KMS-11 (cell line): ENCODE results near the gene LMAN1L.

Experiments
- H2AFZ ChIP-seq: fragments of 200-600 bp; sonication (generic); 2 replicates; pipeline ENCODE4 v1.6.1; 2016; ENCODE audit warnings: antibody characterized with exemption, mixed run types, low read depth
- H3K27ac ChIP-seq: fragments of 200-600 bp; sonication (generic); 2 replicates; pipeline ENCODE4 v1.6.1; 2016; ENCODE audit warnings: mild to moderate bottlenecking, mixed run types
- H3K27me3 ChIP-seq: fragments of 200-600 bp; sonication (generic); 2 replicates; pipeline ENCODE4 v1.6.1; 2017; ENCODE audit warnings: mild to moderate bottlenecking, low read depth, mixed run types, moderate library complexity; ENCODE audit not compliant: insufficient read depth
- H3K36me3 ChIP-seq: fragments of 200-600 bp; sonication (generic); 2 replicates; pipeline ENCODE4 v1.6.1; 2017; ENCODE audit warnings: mild to moderate bottlenecking, mixed run types; ENCODE audit not compliant: insufficient read depth
- H3K4me1 ChIP-seq: fragments of 200-600 bp; sonication (generic); 2 replicates; pipeline ENCODE4 v1.6.1; 2016; ENCODE audit warnings: mild to moderate bottlenecking, low read depth, mixed run types; ENCODE audit not compliant: poor library complexity, severe bottlenecking
- H3K4me2 ChIP-seq: fragments of 200-600 bp; sonication (generic); 2 replicates; pipeline ENCODE4 v1.7.0; 2016; ENCODE audit warnings: mild to moderate bottlenecking, mixed run types
- H3K4me3 ChIP-seq: fragments of 200-600 bp; sonication (generic); IDR thresholded peaks from 2 replicates; pipeline ENCODE4 v1.6.1; 2017; ENCODE audit warnings: low read depth, low read length, mixed read lengths; ENCODE audit not compliant: insufficient read depth
- H3K79me2 ChIP-seq: fragments of 200-600 bp; sonication (generic); 2 replicates; pipeline ENCODE4 v1.6.1; 2016; ENCODE audit warnings: low read depth, mixed run types; ENCODE audit not compliant: insufficient read depth
- H3K9ac ChIP-seq: fragments of 200-600 bp; sonication (generic); 2 replicates; pipeline ENCODE4 v1.6.1; 2016; ENCODE audit warnings: mild to moderate bottlenecking, mixed run types
- H4K20me1 ChIP-seq: fragments of 200-600 bp; sonication (generic); 2 replicates; pipeline ENCODE4 v1.6.1; 2016; ENCODE audit warnings: mild to moderate bottlenecking, mixed run types; ENCODE audit not compliant: insufficient read depth
- TF ChIP-seq, protein P1 (sequence below): fragments of 200-600 bp; sonication (generic); conservative IDR thresholded peaks from 2 replicates; pipeline ENCODE4 v1.6.1; 2017; ENCODE audit warnings: low read depth, mild to moderate bottlenecking, antibody characterized with exemption, low read length, moderate library complexity, mixed read lengths

LMAN1L gene

DNA sequence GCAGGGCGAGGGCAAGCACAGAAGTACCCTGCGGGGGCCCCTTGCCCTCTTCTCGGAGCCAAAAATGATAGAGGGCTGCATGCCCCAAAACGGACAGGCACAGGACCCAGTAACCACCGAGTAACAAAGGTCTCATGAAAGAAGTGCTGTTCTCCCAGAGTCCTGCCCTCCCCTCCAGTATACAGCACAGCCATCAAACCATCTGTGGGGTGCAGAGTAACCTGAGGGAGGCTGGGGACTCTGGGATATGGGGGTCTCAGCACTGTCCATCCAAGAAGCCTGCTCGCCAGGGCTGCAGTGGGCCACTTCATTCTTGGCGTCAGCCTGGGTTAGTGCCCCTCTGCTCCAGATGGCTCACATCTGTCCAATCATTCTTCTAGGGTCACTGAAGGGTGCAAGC lies 24.2 kb downstream of the LMAN1L start:
- no peak overlapping the region for H3K9ac ChIP-seq
- no peaks in the 10 kb centered on the region for H3K4me1 ChIP-seq
- H3K36me3 ChIP-seq, result no peaks in the 10 kb centered on the region
- no peaks in the 10 kb centered on the region for H4K20me1 ChIP-seq
- H3K4me3 ChIP-seq, result no peak overlapping the region
- TF ChIP-seq, protein P1, sequence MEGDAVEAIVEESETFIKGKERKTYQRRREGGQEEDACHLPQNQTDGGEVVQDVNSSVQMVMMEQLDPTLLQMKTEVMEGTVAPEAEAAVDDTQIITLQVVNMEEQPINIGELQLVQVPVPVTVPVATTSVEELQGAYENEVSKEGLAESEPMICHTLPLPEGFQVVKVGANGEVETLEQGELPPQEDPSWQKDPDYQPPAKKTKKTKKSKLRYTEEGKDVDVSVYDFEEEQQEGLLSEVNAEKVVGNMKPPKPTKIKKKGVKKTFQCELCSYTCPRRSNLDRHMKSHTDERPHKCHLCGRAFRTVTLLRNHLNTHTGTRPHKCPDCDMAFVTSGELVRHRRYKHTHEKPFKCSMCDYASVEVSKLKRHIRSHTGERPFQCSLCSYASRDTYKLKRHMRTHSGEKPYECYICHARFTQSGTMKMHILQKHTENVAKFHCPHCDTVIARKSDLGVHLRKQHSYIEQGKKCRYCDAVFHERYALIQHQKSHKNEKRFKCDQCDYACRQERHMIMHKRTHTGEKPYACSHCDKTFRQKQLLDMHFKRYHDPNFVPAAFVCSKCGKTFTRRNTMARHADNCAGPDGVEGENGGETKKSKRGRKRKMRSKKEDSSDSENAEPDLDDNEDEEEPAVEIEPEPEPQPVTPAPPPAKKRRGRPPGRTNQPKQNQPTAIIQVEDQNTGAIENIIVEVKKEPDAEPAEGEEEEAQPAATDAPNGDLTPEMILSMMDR, result no peak
- no peaks in the 10 kb centered on the region; the same call in 1 of the 2 replicates for H3K27me3 ChIP-seq
- H2AFZ ChIP-seq, result no peak overlapping the region
- no peak overlapping the region for H3K27ac ChIP-seq
- no peaks in the 10 kb centered on the region for H3K79me2 ChIP-seq
- H3K4me2 ChIP-seq, result no peak overlapping the region

DNA sequence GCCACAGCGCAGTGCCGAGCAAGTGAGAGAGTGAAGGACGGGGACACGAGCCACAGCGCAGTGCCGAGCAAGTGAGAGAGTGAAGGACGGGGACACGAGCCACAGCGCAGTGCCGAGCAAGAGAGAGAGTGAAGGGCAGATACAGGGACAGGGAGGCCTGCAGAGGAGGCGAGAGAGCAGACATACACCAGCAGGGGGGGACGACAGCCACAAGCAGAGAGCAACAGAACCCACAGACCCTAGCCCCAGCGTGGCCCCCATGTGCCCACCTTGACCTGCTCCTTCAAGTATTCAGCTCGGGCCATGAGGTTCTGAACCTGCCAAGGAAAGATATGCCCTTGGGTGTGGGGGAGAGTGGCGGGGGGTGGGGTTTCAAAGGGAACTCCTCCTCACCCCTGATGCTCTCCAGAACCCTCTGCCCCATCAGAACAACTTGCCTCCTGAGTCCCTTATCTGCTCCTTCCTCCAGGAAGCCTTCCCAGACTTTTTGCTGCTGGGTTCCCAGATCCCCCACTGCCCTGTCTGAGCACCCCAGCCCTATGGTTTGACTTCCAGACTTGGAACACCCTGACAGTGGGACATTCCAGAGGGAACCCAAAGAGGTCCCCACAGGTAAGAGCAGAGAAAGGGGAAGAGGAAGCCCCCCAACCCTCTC lies 25.0 kb downstream of the LMAN1L start:
- Histone ChIP-seq H3K27me3 (no peaks in the 10 kb centered on the region; the same call in 1 of the 2 replicates), H3K79me2 (no peaks in the 10 kb centered on the region), H3K4me2 (no peak overlapping the region), H3K9ac (no peak overlapping the region), H4K20me1 (no peaks in the 10 kb centered on the region), H2AFZ (no peak overlapping the region), H3K36me3 (no peaks in the 10 kb centered on the region), H3K4me1 (no peaks in the 10 kb centered on the region), H3K4me3 (no peak overlapping the region), H3K27ac (no peak overlapping the region)
- TF ChIP-seq, protein P1, result no peak

DNA sequence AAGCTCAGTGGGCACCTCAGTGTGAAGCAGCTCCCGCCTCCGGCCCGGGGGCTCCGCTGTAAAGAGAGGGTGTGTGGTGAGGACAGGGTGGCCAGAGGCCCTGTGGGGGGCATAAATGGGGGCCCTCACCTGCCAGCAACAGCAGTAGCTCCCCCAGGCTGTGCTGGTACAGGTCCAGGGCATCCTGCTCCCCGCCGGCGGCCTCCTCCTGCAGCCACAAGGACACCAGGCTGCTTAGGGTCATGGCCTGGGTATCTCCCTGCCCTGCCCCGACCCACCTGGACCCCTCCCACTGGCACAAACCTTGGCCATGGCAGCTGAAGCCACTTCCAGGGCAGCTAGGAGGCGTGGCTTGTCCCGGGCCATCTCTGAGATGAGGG lies 25.5 kb downstream of the LMAN1L start:
- Histone ChIP-seq H4K20me1 (no peaks in the 10 kb centered on the region), H3K9ac (no peak overlapping the region), H3K36me3 (no peaks in the 10 kb centered on the region), H3K4me1 (no peaks in the 10 kb centered on the region), H3K27ac (no peak overlapping the region), H3K4me3 (no peak overlapping the region), H3K27me3 (no peaks in the 10 kb centered on the region; the same call in 1 of the 2 replicates), H3K4me2 (no peak overlapping the region), H3K79me2 (no peaks in the 10 kb centered on the region), H2AFZ (no peak overlapping the region)
- TF ChIP-seq, protein P1, result no peak

DNA sequence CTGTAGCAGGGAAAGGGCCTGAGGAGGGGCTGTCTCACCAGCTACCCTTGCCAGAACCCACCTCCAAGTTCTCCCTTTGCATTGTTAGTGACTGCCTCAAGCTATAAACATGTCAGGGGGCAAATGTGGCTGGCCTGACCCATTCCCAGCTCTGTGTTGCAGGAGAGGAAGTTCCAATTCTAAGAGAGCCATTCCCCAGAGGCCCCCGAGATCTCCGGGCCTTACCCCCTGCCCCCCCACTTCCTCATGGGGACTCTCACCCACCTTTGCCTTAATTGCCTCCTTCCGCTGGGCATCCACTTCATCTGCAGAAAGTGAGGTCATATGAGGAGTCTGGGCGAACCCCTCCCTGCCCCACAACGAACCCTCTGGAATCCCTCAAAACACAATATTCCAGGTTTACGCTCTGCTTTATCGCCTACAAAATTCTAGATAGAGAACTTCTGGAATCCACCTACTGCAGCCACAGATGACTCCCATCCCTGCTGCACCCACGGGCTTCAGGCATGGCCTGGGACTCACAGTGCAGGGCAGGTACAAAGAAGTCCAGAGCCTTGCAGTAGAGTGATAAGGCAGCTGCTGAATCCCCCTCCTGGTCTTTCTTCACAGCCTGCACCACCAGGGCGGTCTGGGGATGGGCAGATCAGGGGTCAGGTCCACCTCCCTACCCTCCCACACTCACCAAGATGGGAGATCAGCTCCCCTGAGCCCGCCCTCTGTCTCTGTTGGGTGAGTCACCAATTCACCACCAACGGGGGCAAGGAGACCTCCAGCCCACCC lies 26.3 kb downstream of the LMAN1L start:
- no peak overlapping the region for H3K27ac ChIP-seq
- H4K20me1 ChIP-seq, result no peaks in the 10 kb centered on the region
- H3K4me3 ChIP-seq, result no peak overlapping the region
- no peak overlapping the region for H2AFZ ChIP-seq
- H3K4me2 ChIP-seq, result no peak overlapping the region
- no peak overlapping the region for H3K9ac ChIP-seq
- H3K79me2 ChIP-seq, result no peaks in the 10 kb centered on the region
- H3K4me1 ChIP-seq, result peaks cover 6% of the 10 kb centered on the region
- H3K36me3 ChIP-seq, result no peaks in the 10 kb centered on the region
- no peaks in the 10 kb centered on the region for H3K27me3 ChIP-seq
- TF ChIP-seq, protein P1, result no peak
